ENCODE measurements around the gene FCHSD2.

DNA sequence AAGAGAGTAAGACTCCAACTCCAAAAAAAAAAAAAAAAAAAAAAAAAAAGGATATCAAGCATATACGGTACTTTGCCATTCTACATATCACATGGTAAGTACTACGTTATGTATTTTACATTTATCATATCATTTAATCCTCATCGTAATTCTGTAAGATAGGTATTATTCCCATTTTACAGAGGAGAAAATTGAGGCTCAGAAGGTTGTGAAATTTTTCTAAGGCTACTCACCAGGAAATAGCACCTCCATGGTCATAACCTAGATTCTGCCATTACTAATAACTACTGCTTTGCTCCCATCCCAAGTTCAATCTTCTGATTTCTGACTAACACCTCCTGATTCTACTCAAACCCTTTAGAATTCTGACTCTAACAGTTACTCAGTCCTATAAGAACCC, 138.0 kb downstream of the FCHSD2 start:
- TF ChIP-seq CTCF (conservative IDR thresholded peaks at IDR 0.05 in 1 of 2, IDR thresholded peaks at IDR 0.05 in 1 of 2; ENCODE audit: low read depth in 1 of 2, low read length in 2 of 2) (no peak), EZH2 (IDR thresholded peaks at IDR 0.05; ENCODE audit: low read length, missing control alignments) (no peak)
